Activated CD8-positive, alpha-beta T cell treated with anti-CD3 and anti-CD28 coated beads for 36 hours (primary cell): Measurements from ENCODE around the gene DPF3. TPM values are rescaled to one million over a fixed set of nuclear protein-coding genes. Genes with fewer than 3 reads are reported as not detected.

Experiments
- ATAC-seq: fragments of 200-7000 bp; cut with Tn5 transposase; one replicate; pipeline ENCODE4 v1.10.0; 2021; ENCODE audit warnings: mild to moderate bottlenecking, moderate library complexity
- CTCF ChIA-PET: fragments of 350-600 bp; sonication (Branson Sonifier 250); formaldehyde crosslinking; loops from one replicate; lab custom pipeline; 2021; ENCODE audit warnings: antibody characterized with exemption; lab: Charles Lee
- POLR2A ChIA-PET: fragments of 350-600 bp; sonication (Branson Sonifier 250); formaldehyde crosslinking; loops from one replicate; lab custom pipeline; 2021; ENCODE audit warnings: antibody characterized with exemption; lab: Charles Lee
- DNase-seq: peaks from one replicate; pipeline ENCODE4 v3.0.0-alpha.2; 2020
- H3K27ac Mint-ChIP-seq: one replicate; pipeline ENCODE4 v1.8.0; 2021; ENCODE audit warnings: mild to moderate bottlenecking, mixed read lengths
- H3K27me3 Mint-ChIP-seq: one replicate; pipeline ENCODE4 v1.8.0; 2021; ENCODE audit warnings: mixed read lengths
- H3K36me3 Mint-ChIP-seq: one replicate; pipeline ENCODE4 v1.8.0; 2021; ENCODE audit warnings: low read depth, mixed read lengths
- H3K4me1 Mint-ChIP-seq: one replicate; pipeline ENCODE4 v1.8.0; 2021; ENCODE audit warnings: low read depth, mixed read lengths
- H3K4me3 Mint-ChIP-seq: one replicate; pipeline ENCODE4 v1.8.0; 2021; ENCODE audit warnings: mild to moderate bottlenecking, moderate library complexity, mixed read lengths
- H3K9me3 Mint-ChIP-seq: one replicate; pipeline ENCODE4 v1.8.0; 2021; ENCODE audit warnings: mixed read lengths
- intact Hi-C: fragments of 100-400 bp; cut with micrococcal nuclease; formaldehyde crosslinking; loops from one replicate; pipeline ENCODE4 v1.10.0; 2022
- total RNA-seq, 2 experiments: library from RNA; stranded (reverse); gene quantifications; one replicate each; pipeline ENCODE4 v1.2.3, GENCODE V29; 2021
- TF ChIP-seq, protein P1 (sequence below): fragments of 200-600 bp; IDR thresholded peaks from one replicate; pipeline ENCODE4 v1.8.0; 2022; ENCODE audit warnings: antibody characterized with exemption, mild to moderate bottlenecking

Gene DPF3
- total RNA-seq, 2 experiments from 2014 or later, result 0.13 to 0.54 TPM

DNA sequence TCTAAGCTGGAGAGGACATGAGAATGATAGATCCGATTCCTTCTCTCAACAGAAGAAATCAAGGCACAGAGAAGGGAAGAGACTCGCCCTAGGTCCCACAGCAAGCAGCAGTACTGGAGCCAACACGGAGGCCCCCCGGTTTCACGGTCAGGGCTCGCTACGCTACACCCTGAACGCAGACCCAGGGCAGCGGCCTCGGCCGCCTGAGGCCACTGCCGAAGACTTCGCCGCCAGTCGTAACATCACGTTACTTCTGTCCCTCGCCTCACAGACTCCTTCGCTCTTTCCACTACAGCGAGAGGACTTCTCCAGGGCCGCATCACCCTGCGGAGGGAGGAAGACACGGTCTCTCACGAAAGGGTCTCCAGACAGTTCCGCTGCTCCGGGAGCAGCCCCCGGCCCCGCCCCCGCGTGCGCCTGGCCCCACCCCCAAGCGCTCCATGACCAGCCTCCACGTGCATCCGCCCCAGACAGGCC lies 32.0 kb upstream of the DPF3 start:
- peak overlapping the region; percentile 92 for H3K4me3 Mint-ChIP-seq
- peak overlapping the region; percentile 91 for H3K27ac Mint-ChIP-seq
- ATAC-seq, result no peak
- no peak for DNase-seq
- H3K27me3 Mint-ChIP-seq, result peaks cover 4% of the 10 kb centered on the region
- H3K9me3 Mint-ChIP-seq, result no peaks in the 10 kb centered on the region
- intact Hi-C loops, result no loop called here
- ChIA-PET POLR2A (interaction anchor here (0.6 to 1.0 kb wide), 3 partner anchors 9 to 216 kb away, joined by 3 read pairs; partner anchors contain the start of gene DPF3), CTCF (no interaction called here)
- TF ChIP-seq, protein P1, sequence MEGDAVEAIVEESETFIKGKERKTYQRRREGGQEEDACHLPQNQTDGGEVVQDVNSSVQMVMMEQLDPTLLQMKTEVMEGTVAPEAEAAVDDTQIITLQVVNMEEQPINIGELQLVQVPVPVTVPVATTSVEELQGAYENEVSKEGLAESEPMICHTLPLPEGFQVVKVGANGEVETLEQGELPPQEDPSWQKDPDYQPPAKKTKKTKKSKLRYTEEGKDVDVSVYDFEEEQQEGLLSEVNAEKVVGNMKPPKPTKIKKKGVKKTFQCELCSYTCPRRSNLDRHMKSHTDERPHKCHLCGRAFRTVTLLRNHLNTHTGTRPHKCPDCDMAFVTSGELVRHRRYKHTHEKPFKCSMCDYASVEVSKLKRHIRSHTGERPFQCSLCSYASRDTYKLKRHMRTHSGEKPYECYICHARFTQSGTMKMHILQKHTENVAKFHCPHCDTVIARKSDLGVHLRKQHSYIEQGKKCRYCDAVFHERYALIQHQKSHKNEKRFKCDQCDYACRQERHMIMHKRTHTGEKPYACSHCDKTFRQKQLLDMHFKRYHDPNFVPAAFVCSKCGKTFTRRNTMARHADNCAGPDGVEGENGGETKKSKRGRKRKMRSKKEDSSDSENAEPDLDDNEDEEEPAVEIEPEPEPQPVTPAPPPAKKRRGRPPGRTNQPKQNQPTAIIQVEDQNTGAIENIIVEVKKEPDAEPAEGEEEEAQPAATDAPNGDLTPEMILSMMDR, result no peak
- peaks cover 8% of the 10 kb centered on the region for H3K36me3 Mint-ChIP-seq
- H3K4me1 Mint-ChIP-seq, result peaks cover 8% of the 10 kb centered on the region

DNA sequence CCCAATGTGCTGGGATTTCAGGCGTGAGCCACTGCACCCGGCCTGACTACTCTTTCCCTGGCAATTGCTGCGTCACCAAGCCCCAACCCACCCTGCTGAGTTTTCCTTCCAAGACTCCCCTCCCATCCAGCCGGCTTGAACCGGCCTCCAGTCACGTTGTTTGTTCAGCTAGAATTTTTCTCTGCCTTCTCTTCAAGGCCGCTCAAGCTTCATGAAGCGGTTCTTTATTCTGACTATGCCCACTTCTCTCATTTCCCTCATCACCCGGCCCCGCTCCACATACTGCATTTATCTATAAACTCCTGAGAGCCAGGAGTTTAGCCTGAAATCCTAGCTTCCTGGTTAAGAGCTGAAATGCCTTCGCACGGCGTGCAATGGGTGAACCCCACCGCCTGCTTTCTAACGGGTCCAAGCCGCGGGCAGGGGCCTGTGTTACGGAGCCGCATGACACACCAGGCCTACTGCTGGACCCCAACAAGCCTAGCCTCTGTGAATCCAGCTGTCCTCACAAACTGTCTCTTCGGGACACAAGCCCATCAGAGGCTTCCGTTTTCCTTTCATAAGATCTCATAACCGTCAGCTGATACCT lies 31.4 kb upstream of the DPF3 start:
- no peaks in the 10 kb centered on the region for H3K9me3 Mint-ChIP-seq
- H3K4me3 Mint-ChIP-seq, result peak overlapping the region; percentile 92
- intact Hi-C loops, result no loop called here
- H3K27me3 Mint-ChIP-seq, result peaks cover 4% of the 10 kb centered on the region
- DNase-seq (no peak), ATAC-seq (no peak)
- no peak overlapping the region for H3K27ac Mint-ChIP-seq
- peaks cover 8% of the 10 kb centered on the region for H3K36me3 Mint-ChIP-seq
- CTCF ChIA-PET, result interaction anchor here (0.9 to 1.2 kb wide), 2 partner anchors 20 to 23 kb away, joined by 3 to 4 read pairs; no protein-coding TSS in a partner anchor
- H3K4me1 Mint-ChIP-seq, result peaks cover 5% of the 10 kb centered on the region
- TF ChIP-seq, protein P1, result no peak
- POLR2A ChIA-PET, result interaction anchor here (0.6 to 1.0 kb wide), 2 partner anchors 9 to 216 kb away, joined by 3 read pairs; no protein-coding TSS in a partner anchor

DNA sequence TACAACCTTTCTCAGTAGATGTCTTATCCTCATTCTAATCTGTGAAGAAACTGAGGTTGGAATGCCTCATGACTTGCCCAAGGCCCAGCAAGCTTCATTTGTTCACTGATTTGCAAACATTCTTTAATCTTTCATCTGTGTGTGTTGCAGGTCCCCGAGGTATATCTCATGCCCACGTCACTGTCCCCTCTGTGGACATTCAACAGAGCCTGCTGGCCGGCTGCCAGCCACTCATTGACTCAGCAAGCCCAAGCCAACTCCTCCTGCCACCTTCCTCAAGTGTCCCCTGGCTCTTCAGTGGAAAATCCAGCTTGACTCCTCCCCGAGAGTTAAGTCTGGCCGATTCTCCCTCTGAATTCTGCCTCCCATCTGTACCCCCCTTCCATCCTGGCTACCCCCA lies 30.4 kb upstream of the DPF3 start:
- H3K4me3 Mint-ChIP-seq, result no peak overlapping the region
- ChIA-PET POLR2A (interaction anchor here (1.0 kb wide), 1 partner anchor 28 kb away, joined by 5 read pairs; no protein-coding TSS in a partner anchor), CTCF (interaction anchor here (0.9 to 1.2 kb wide), 2 partner anchors 19 to 24 kb away, joined by 3 to 4 read pairs; no protein-coding TSS in a partner anchor)
- no peak overlapping the region for H3K27ac Mint-ChIP-seq
- no peaks in the 10 kb centered on the region for H3K9me3 Mint-ChIP-seq
- peaks cover 8% of the 10 kb centered on the region for H3K27me3 Mint-ChIP-seq
- peaks cover 5% of the 10 kb centered on the region for H3K4me1 Mint-ChIP-seq
- H3K36me3 Mint-ChIP-seq, result peaks cover 3% of the 10 kb centered on the region
- TF ChIP-seq, protein P1, result no peak
- DNase-seq (no peak), ATAC-seq (no peak)
- intact Hi-C loops, result no loop called here

DNA sequence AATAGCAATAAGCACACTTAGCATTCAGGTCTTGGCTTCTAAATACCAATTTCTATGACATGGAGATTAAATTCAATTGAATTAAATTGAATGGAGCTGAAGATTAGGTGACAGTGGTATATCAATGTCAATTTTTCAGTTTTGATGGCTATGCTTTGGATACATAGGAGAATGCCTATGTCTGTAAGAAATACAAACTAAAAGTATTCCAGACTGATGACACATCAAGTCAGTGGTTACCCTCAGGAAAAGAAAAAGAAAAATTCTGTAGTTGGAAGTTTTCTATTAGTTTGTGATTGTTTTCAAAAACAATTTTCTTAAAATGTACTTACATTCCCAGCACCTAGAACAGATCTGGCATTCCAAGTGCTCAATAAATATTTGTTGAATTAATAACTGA lies 27.5 kb upstream of the DPF3 start:
- Mint-ChIP-seq H3K27me3 (peaks cover 14% of the 10 kb centered on the region), H3K4me3 (no peak overlapping the region), H3K36me3 (no peaks in the 10 kb centered on the region), H3K27ac (no peak overlapping the region), H3K4me1 (peaks cover 3% of the 10 kb centered on the region), H3K9me3 (no peaks in the 10 kb centered on the region)
- TF ChIP-seq, protein P1, result no peak
- ChIA-PET CTCF (no interaction called here), POLR2A (no interaction called here)
- intact Hi-C loops, result no loop called here
- DNase-seq (no peak), ATAC-seq (no peak)

GRCh38 chr14:72920008-72920407 lies 26.1 kb upstream of the DPF3 start:
- Mint-ChIP-seq H3K27ac (no peak overlapping the region), H3K9me3 (no peaks in the 10 kb centered on the region), H3K4me1 (no peaks in the 10 kb centered on the region), H3K27me3 (peaks cover 14% of the 10 kb centered on the region), H3K4me3 (no peak overlapping the region), H3K36me3 (no peaks in the 10 kb centered on the region)
- ATAC-seq, result no peak
- ChIA-PET CTCF (interaction anchor here (1.4 to 1.7 kb wide), 2 partner anchors 10 to 15 kb away, joined by 3 to 6 read pairs; no protein-coding TSS in a partner anchor), POLR2A (no interaction called here)
- intact Hi-C loops, result no loop called here
- TF ChIP-seq, protein P1, result no peak
- DNase-seq, result no peak
